ENCODE results near the gene ZNF835.

- TF ChIP-seq CTCF (IDR thresholded peaks at IDR 0.05; ENCODE audit: borderline replicate concordance, extremely low read depth, low read length, poor library complexity, severe bottlenecking) (peak; percentile 17), EZH2 (IDR thresholded peaks at IDR 0.05; ENCODE audit: borderline replicate concordance, low read depth, low read length, severe bottlenecking) (no peak)
These were observed 33.5 kb downstream of the ZNF835 start for GRCh38 chr19:56637976-56638555.
